Fibroblast of lung (primary cell): ENCODE results near the gene MBD3L2.
"Not testable (repeated sequence)": the region's sequence is repeated elsewhere in the genome, so short reads cannot be mapped to it uniquely, and the experiment has no call there.

ENCODE experiments used
- EZH2 ChIP-seq: IDR thresholded peaks from 2 replicates; pipeline ENCODE4 v1.5.1; 2012; ENCODE audit warnings: low read length, control low read depth, mild to moderate bottlenecking; ENCODE audit errors: missing control alignments
- TF ChIP-seq, protein P1 (sequence below), 2 donors: IDR thresholded peaks in 1 of 2; conservative IDR thresholded peaks in 1 of 2; 1 replicate in 1 of 2; 2 replicates in 1 of 2; pipeline ENCODE4 v1.5.1; 2011 to 2012; ENCODE audit warnings: low read length in 2 of 2, control low read depth in 1 of 2, inconsistent platforms in 1 of 2, low read depth in 1 of 2, mild to moderate bottlenecking in 1 of 2

DNA sequence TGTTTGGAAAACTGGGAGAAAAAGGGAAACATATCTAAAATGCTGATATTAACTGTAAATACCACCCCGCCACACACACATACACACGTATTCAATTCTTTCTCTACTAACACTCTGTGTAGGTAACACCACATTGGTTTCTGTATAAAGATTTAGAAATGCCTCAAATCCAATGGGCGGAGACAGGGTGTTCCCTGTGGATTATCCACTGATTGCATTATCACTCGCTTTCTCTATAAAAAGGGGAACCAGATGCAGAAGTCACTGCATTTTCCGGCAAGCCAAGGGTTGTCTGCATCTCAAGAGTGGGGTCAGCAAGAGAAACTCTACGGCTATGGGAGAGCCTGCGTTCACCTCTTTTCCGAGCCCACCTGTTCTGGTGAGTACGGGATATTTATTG, 18.8 kb upstream of the MBD3L2 start, which contains the start of gene MBD3L5:
- not testable (repeated sequence) for TF ChIP-seq EZH2
- TF ChIP-seq, protein P1, sequence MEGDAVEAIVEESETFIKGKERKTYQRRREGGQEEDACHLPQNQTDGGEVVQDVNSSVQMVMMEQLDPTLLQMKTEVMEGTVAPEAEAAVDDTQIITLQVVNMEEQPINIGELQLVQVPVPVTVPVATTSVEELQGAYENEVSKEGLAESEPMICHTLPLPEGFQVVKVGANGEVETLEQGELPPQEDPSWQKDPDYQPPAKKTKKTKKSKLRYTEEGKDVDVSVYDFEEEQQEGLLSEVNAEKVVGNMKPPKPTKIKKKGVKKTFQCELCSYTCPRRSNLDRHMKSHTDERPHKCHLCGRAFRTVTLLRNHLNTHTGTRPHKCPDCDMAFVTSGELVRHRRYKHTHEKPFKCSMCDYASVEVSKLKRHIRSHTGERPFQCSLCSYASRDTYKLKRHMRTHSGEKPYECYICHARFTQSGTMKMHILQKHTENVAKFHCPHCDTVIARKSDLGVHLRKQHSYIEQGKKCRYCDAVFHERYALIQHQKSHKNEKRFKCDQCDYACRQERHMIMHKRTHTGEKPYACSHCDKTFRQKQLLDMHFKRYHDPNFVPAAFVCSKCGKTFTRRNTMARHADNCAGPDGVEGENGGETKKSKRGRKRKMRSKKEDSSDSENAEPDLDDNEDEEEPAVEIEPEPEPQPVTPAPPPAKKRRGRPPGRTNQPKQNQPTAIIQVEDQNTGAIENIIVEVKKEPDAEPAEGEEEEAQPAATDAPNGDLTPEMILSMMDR (conservative IDR thresholded peaks at IDR 0.05 in 1 of 2, IDR thresholded peaks at IDR 0.05 in 1 of 2; ENCODE audit: low read depth in 1 of 2, low read length in 2 of 2) = not testable (repeated sequence)
